GM10847 (cell line): Measurements from ENCODE around the gene CPT1B.

Experiments used
- POLR2A ChIP-seq: IDR thresholded peaks from 2 replicates; pipeline ENCODE4 v1.6.1; 2011; ENCODE audit not compliant: insufficient read length; ENCODE audit errors: extremely low read depth

CPT1B gene

DNA sequence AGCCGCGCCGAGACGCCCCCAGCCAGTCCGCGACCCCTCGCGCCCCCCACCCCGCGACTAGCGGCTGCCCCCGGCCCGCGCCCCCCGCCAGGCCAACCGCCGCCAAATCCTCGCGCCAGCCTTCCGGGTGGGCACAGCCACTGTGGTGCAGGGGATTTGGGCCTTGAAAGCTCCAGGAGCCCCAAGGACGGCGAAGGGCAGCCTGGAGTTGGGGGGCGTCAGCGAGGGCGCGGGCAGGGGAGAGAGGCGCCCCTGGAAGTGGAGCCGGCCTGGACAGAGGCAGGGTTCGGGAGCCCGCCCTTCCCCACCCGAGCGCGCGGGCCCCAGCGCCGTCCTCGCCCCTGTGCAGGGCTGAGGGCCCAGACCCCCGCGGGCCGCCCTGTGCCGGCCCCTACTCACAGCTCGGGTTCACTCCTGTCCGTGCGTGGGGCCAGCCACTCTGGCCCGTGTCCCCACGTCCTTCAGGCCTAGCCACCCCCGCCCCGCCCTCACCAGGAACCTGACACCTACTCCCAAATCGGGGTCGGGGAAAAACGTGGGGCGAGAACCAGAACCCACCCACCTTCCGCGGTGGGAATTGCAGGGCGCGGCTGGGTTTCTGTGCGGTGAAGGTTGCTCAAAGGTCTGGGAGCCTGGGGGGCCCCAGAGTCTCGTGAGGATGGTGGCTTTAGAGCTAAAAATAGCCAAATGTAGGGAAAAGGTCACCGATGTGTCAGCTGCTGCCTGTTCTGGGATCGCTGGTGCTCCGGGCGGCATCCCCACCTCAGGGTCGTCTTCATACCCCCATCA, at the start of gene CPT1B:
Gene CPT1B (minus strand): TSS at position 441 of the 789 bp plus-strand sequence. CDS start 512 bp downstream, outside the sequence.
- TF ChIP-seq POLR2A, result no peak

DNA sequence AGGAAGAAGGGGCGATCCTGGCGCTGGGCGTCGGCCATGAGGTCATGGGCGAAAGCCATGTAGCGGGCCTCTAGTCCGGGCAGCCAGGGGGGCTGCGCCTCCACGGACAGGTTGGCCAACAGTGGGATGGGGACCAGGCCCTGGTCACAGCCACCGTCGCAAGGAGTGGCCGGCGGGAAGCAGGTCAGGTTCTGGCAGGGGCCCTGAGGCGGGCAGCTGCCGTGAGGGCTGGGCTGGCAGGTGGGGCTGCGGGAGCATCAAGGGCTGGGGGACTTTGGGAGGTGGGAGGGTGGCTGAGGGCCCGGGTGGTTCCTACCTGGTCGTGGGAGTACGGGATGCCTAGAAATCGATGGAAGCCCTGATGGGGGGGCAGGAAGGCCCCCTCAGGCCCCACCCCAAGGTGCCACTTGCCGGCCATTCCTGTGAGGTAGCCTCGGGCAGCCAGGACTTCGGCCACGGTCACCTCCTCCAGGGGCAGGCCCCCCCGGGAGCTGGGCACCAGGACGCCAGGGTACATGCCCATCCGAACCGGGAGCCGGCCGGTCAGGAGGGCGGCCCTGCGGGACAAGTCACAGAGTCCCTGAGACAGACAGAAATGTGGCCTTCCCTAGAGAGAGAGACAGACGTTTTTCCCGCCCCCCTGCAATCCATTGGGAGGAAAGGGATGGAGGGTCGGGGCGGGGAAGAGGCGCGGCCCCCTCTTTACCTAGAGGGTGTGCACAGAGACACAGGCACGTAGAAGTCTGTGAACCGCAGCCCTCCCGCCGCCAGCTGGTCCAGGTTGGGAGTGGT, 48.8 kb upstream of the CPT1B start:
- no peak for TF ChIP-seq POLR2A

GRCh38 chr22:50626314-50626849, 48.2 kb upstream of the CPT1B start:
- TF ChIP-seq POLR2A, result no peak

- TF ChIP-seq POLR2A, result no peak
Measured at GRCh38 chr22:50625568-50626313, 47.5 kb upstream of the CPT1B start.

DNA sequence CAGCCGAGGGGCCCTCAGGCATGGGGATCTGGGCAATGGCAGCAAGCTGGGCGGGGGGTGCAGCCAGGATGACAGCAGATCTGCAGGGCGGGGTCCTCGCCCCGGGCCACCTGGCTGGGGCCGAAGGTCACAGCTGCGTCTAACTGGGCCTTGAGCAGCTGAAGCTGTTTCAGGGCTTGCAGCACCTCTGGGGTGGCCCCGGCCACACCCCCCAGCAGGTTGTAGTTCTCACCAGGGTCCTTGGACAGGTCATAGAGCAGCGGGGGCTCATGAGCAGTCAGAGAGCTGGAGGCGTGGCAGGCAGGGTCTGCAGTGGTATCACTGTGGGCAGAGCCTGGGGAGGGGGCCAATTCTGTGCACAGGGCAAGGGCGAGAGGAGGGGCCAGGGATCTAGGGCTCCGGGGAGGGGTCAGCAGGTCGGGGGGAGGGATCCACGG, 46.9 kb upstream of the CPT1B start:
- no peak for TF ChIP-seq POLR2A

DNA sequence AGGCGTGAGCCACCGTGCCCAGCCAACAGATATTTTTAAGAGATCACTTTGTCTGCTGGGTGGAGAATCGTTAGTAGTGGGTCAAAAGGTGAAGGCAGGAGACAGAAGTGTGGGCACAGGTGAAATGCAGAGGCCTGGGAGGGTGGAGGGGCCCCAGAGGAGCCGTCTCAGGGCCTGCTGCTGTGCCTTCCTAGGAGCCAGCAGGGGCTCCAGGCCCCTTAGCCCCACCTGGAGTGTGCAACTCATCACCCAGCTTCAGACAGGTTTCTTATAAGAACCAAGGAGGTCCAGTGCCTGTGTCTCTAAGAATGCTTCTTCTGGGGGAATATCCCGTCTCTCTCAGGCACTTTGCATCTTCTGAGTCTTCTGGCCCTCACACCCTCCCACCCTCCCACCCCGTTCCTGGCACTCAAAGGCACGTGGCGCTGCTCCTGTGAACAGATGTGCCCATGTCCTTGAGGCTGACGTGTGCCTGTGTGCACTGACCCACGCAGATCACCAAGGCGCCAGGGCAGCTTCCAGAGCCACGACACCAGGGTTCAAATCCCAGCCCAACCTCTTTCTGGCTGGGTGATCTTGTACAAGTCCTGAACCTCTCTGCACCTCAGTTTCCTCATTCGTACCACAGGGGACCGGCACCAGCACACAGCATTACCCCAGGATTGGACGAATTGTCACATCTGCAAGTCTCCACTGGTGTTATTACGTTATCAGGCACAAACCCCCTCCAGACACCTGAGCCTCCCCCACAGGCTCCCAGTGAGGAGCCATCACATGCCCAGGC, 46.3 kb upstream of the CPT1B start:
- TF ChIP-seq POLR2A, result no peak

DNA sequence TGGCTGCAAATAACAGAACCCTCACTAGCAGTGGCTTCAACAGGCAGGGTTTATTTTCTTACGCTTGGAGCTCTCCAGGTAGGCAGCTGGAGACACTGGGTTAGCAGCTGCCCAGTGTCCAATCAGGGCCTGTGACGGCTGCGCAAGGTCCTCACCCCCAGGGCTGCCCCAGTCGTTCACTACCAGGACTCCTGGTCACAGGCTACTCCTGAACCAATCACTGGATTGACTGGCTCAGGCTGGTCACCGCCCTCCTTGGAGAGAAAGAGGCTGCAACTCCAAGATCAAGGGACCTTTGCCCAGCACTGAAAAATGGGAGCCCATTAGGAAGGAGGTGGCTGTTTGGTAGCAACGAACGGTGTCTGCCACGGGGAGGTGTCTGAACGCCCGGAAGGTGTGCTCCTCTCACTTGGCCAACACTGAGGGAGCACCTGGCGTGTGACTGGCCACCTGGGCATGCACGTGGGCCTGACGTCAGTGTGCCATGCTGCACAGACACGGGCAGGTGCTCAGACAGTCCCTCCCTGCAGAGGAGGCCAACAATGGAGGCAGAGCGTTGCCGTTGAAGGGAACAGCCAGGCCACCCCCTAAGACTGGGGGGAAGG, 44.6 kb upstream of the CPT1B start:
- no peak for TF ChIP-seq POLR2A

DNA sequence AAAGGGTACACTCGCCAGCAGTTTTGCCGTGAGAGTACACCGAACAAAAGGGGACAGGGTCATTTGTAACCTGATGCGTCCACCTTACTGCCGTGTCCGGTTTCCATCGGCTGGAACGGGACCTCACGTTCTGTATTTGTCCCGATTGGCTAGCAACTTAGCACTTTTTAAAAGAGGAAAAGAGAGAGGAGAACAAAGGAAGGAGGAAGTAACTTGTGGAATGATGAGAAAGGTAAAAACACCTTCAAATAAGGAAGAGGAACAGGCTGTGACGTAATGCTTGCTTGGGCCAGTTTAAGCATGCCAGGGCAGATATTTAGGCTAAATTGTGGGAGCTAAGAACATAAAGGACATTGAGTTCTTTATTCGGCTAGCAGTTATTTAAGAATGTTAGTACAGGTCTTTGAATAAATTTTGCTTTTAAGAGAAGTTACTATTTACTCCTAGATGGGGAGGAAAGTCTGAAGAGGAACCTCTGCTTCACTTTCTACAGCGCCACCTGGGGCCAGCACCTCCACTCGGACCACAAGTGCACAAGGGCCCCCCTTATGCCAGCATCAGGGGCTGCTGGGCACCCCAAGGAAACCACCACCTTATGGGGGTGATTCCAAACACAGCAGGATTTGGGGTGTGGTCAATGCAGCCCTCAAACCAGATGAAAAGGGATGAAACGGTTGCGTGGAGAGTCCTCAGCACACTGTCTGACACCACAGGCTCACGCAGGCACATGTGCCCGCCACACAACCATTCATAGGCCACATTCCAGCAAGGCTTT, 43.9 kb upstream of the CPT1B start:
- TF ChIP-seq POLR2A, result no peak

GRCh38 chr22:50621356-50621880, 43.2 kb upstream of the CPT1B start:
- peak; percentile 9 for TF ChIP-seq POLR2A

DNA sequence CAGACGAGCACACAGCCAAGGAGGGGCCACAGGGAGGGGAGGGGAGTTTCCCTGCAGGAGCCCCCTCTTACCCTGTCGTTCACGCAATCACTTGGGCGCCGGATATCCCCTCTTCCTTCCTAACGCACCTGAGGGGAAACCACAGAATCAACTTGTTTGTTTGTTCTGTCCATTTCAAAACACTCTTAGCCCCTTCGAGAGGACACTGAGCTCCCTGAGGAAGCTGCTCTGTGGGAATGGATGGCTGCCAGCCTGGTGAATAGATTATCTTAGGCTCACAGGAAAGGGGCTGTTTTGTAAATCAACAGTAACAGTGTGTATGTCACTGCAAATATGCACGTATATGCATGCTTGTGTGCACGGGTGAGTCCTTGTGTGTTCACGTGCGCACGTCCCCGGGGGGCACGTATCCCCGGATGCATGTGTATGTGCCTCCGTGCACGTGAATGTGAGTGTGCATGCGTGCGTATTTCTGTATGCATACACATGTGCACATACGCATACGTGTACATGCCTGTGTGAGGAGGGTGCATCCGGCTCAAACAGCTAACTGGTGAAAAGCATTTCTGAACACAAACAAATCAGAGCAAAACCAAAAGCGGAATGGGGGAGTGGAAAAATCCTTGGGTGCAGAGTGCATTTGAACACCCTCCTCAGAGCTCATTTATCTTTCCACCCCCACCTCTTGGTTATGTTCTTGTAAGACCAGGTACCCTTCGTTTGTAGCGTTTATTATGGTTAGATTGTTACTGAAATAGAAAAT, 42.5 kb upstream of the CPT1B start:
- TF ChIP-seq POLR2A, result peak; percentile 5

- no peak for TF ChIP-seq POLR2A
Measured at GRCh38 chr22:50613291-50613981, 35.2 kb upstream of the CPT1B start.
